ENCODE results near the gene SLC37A1.

GRCh38 chr21:42536601-42537000, 22.9 kb downstream of the SLC37A1 start:
- TF ChIP-seq CTCF (conservative IDR thresholded peaks at IDR 0.05) (no peak), ZFX (IDR thresholded peaks at IDR 0.05) (no peak)

All from C4-2B (cell line).